HG03565 (cell line): ENCODE measurements around the gene ADAMTS17.
"Not testable (repeated sequence)": the region's sequence is repeated elsewhere in the genome, so short reads cannot be mapped to it uniquely, and the experiment has no call there.

Experiments used
- ATAC-seq: cut with Tn5 transposase; IDR thresholded peaks from one replicate; pipeline ENCODE4 v1.9.1; 2021; ENCODE audit warnings: mild to moderate bottlenecking, moderate library complexity; ENCODE audit not compliant: unreplicated experiment

ADAMTS17 gene

DNA sequence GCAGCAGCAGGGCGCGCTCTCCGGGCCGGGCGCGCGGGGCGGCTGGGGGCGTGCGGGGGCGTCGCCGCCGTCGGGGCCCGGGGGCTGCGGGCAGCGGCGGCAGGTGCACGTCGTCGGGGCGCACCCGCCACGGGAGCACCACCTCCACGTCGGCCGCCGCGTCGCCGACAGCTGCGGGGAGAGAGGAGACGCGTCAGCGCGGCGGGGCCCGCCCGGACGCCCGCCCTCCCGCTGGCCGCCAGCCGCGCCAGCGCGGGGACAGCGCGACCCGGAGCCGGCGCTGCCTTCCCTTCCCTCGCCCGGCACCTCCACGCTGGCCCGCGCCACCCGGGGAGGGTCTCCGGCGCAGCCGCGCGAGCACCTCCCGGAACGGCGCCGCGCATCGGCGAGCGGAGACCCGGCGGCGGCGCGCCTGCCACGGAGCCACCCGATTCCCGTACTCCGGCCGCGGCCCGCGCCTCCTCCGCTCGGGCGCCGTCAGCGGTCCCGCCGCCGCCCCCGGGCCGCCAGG is 481 bp downstream of the ADAMTS17 start:
- ATAC-seq: no peak

GRCh38 chr15:100340721-100341238 is 995 bp downstream of the ADAMTS17 start:
- ATAC-seq: no peak

DNA sequence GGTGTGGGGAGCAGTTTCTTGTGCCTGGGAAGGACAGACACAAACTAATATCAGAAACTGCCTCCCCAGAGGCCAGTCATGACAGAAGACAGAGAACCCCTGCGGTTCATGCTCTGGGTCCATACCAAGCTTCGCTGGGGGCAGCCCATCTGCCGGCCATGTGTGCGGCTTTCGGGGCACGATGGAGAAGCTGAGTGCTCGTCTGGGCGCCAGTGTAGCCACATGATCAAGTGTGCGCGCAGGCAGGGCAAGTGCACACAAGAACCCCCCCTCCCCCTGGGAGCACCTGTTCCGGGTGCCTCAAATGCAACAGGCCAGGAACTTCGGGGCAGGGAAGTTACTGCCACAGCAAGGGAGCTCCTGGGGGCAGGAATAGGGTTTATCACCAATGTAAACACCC is 1.8 kb downstream of the ADAMTS17 start:
- ATAC-seq: no peak

DNA sequence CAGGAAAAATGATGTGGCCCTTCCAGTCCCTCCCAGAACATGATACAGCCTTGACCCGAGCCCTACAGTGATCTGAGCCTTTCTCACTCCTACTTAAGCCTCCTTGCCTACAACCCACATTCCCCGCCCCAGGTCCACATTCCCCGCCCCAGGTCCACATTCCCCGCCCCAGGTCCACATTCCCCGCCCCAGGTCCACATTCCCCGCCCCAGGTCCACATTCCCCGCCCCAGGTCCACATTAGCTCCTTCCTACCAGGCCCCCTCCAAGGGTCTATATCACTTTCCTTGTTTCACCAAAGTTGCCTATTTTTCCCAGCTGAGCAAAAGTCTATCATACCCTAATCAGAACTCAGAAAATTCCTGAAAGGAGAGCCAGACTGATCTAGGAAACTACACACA is 2.3 kb downstream of the ADAMTS17 start:
- not testable (repeated sequence) for ATAC-seq

DNA sequence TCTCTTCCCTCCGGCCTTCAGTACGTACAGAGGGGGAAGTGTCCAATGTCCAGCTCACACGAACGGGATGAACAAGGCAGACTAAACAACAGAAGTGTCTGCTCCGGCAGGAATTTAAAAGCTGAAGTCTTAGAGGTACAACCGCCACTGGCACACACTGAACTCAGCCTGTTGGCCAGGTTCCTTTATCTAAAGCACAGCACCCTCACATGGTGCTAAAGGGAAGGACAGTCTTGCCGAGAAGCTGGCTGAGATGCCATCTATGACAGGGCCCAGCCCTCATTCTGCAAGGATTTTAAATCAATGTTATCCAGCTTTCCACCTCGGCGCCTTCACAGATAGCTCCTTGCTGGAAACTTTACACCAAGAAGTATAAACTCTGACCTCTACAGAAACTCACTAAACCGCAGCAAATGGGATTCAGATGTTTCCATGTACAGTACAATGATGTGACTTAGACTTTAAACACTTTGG is 2.8 kb downstream of the ADAMTS17 start:
- ATAC-seq: peak; percentile 35

DNA sequence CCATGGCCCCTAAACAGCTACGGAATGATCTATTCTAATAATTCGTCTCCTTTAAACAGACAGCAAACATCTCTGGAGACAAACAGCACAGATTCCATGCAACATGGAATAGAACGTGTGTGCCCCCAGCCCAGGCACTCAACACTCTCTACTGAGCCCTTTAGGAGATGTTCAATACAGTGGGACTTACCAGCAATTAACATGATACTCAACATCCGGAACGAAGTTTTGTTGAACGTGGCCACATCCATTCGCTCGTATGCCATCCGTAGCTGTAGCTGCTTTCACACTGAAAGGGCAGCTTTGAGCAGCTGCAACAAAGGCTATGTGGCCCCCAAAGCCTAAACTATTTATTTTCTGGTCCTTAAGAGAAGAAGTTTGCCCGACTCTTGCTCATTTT is 3.5 kb downstream of the ADAMTS17 start:
- ATAC-seq: no peak

- no peak for ATAC-seq
Measured at GRCh38 chr15:100337096-100338044, 4.4 kb downstream of the ADAMTS17 start.

GRCh38 chr15:100336061-100336460 is 5.7 kb downstream of the ADAMTS17 start:
- no peak for ATAC-seq

DNA sequence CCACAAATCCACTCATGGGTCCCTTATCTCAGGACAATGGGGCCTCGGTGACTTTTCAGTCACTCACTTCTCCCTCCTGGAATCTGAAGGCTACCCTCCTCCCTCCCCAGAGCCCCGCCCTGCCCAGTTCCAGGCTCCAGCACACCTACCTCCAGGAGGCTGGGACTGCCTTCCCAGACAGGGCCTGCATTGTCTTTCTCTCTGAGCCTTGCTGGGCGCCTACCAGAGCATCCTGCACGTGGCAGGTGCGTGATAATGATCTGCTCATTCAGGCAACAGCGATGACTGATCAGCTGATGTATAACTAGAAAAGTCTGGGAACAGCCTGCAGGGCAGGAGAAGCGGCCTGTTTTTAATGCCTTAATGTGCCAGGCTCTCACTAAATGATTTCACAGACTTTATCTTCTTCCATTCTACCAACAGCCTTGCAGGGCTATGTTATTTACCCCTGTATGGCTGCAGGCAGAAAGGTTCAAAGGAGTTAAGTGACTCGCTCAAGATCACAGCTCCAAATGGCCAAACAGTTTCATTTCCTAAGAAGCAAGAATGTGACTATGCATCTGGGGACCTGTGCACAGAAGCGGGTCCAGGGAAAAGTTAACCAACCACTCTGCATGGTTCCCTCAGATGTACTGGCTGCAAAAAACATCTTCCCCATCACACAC is 6.3 kb downstream of the ADAMTS17 start:
- ATAC-seq: no peak

DNA sequence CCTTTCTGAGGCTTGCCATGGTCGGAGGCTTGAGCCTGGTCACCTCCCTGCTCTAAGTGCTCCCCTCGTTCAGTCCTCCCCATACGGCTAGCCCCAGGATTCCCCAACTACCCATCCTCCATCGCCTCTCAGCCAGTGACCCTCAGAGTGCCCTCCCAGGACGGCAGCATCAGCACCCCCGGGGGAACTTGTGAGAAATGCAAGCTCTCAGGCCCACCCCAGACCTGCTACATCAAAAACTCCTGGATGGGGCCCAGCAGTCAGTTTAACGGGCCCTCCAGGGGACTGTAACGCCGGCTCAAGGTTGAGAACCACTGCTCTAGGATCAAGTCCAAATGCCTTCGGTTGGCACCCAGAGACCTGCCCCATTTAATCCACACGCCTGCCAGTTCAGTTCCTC is 6.9 kb downstream of the ADAMTS17 start:
- ATAC-seq: no peak

DNA sequence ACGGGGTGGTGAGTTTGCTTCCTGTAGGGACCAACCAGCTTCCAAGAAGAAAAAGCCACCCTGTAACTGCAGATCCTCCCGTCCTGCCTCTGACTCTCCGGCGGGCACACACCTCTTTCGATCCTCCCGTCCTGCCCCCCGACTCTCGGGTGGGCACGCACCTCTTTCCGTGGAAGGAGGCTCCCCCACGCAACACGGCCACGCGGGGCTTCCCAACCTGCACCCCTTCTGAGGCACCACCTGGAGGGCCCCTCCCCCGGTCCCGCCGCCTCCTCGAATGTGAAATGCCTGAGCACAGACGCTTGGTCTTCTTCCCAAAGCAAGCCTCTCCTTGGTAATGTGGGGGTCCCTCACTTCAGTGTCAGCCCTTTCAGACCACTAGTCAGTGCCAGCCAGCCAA is 7.3 kb downstream of the ADAMTS17 start:
- no peak for ATAC-seq

DNA sequence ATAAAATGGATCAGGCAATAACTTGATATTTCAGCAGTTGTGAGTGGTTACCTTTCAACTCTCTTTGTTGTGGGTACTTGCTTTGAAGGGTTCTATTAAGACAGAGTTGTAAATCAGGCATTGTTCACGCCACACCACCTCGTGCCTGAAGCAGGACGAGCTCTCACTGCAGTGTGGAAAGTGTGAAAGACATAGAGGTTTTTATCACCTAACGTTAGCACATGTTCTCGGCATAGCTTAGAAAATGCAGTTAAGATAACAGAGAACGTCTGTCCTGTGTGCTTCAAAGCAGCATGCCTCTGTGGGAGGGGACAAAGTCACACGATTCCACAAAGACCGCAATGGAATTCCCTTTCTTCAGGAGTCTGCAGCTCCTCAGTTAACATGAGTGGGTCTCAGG is 7.8 kb downstream of the ADAMTS17 start:
- no peak for ATAC-seq

DNA sequence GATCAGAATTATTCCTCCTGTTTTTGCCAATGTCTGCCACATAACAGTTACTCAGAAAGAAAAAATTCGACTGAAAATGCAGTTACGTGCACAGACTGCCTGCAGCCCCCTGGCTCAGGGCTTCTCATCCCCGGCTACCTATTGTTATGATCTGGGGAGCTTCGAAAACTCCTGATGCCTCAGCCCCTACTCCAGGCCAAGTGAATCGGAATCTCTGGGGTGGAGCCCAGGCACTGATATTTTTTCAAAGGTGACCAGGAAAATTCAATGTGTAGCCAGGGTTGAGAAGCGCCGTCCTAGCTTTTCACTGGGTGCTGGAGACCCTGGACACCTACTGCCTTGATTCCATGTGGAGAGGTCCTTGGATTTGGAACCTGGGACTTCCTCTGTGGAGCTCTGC is 8.5 kb downstream of the ADAMTS17 start:
- ATAC-seq: no peak

DNA sequence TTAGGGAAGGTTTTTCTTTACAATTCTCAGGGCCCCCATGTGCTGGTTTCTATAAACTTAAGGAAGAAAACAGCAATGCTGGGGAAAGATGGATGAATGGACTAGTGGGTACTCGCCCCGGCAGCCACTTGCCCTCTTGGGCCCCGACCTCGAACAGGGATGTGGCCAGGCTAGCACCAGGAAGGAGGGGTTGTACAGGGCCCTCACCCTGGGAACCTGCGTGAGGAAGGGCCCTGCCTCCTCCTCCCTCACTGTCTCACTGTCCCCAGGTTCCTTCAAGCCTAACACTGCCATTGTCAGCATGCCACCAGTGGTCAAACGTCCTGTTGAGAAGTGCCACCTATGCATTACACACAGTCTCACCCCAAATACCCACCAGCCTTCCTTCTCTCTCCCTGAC is 9.1 kb downstream of the ADAMTS17 start:
- no peak for ATAC-seq

- no peak for ATAC-seq
Measured at GRCh38 chr15:100332231-100332630, 9.5 kb downstream of the ADAMTS17 start.

DNA sequence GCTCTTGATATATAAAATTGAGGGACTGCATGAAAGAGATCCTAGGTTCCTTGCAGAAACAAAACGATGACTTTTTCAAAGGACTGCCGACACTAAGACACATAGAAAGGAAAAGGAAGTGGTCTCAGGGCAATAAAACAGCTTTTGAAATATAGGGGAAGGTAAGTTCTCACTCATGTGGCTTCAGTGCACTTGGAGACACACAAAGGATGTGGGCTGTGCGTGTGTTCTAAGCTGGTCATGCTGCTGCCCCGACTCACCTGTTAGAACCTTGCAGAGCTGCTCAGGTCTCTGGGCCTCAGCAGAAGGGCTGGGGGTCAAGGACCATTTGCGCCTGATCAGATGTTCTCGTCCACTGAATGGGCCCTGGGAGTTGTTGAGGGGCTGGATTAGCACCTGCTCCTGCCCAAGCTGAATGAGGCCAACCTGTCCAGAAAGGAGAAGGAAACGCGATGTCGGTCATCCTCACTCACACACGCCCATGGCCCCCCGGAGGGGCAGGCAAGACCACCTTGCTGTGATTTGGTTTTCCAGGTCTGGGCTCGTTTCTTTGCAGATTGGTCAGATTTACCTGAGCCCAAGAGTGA is 11.1 kb downstream of the ADAMTS17 start:
- ATAC-seq: no peak

GRCh38 chr15:100330221-100330620 is 11.6 kb downstream of the ADAMTS17 start:
- no peak for ATAC-seq

- ATAC-seq: no peak
Measured at GRCh38 chr15:100328796-100329195, 13.0 kb downstream of the ADAMTS17 start.

DNA sequence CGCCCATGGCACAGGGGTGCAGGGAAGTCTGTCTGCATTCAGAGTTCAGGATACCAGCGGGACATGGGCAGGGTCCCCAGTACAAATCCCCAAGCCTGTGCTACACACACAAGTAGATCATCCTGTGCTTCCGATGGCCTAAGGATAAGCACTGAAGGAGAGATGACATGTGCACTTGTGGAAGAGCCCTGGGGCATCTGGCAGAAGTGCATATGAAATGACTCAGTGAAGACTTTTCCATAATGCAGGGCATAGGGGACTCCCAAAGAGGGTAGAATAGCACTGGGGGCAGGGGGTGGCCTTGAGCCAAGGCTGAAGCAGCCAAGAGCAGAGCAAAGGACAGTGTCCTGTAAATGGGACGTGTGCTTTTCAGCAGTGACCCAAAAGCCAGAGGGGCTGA is 22.9 kb downstream of the ADAMTS17 start:
- ATAC-seq: no peak

DNA sequence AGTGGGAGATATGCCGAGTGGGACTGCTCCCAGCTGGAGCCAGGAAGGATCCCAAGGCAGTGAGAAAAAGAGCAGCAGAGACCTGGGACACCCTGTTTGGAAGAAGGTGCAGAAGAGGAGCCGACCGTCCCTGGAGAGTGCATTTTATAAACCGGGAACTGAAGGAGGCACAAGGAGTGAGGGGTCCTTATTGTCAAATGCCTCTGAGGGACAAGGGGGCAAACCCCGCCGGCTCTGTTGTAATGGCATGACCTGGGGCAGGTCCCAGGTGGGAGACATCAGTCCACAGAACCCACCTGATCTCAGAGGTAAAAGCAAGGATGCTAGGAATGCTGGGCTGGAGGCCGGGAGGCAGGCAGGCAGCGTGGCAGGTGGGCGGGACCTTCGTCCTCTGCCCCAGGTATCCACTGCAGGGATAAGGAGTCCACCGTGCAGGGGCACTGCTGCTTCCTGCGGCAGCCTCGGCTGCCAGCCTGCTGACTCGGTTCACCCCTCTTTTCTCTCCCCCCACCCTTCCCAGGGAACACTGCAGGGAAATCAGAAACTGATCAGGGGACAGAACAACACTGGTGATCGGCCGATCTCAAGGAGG is 26.9 kb downstream of the ADAMTS17 start:
- ATAC-seq: no peak
